Activated CD4-positive, CD25-positive, alpha-beta regulatory T cell treated with anti-CD3 and anti-CD28 coated beads, Interleukin-2, amount 50 U/mL, for 24 hours (primary cell): Measurements from ENCODE around the gene VTCN1.
"Not testable (repeated sequence)": the region's sequence is repeated elsewhere in the genome, so short reads cannot be mapped to it uniquely, and the experiment has no call there.

Experiments used
- ATAC-seq, 2 donors: fragments of 150-1000 bp; cut with Tn5 transposase; one replicate each; pipeline ENCODE4 v1.10.0; 2021; ENCODE audit warnings: mild to moderate bottlenecking in 1 of 2, moderate library complexity in 1 of 2

The VTCN1 gene

DNA sequence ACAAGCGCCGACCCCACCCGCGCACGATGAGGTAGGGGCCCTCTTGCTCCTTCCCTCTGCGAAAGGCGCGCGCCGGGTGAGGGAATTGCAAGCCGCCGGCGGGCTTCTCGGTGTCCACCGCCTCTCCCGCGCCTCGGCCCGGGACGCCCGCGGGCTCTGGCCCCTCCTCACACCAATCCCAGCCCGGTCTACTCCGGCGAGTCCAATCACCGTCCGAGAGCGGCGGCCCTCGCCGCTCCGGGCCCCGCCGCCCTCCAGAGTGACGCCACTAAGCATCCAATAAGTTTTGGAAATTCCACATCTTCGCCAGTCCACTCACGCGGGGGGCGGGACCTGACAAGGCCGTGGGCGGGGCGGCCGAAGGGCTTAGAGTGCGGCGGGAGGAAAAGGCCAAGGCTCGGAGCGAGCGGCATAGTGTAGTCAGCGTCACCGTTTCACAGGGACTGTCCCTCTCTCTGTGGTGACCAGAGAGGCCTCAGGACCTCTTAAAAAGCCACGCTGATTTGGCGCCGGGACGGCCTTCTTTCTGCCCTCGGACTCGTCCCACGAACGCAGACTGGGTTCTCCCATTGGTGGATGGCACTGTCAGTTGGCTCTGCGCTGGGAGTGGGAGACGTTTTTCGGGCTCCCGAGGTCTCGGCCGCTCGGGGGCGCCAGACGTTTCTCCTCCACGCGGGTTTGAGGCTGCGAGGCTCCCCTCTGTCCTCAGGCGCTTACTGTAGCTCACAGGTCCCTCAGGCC, 89.0 kb downstream of the VTCN1 start, which contains the start of gene TRIM45:
TRIM45 (minus strand) TSS at position 161 of the 741 bp plus-strand sequence. CDS start 548 bp downstream, outside the sequence.
- peak; percentile 83 to 86 for ATAC-seq

GRCh38 chr1:117120774-117121588, 89.7 kb downstream of the VTCN1 start:
- no peak for ATAC-seq

- not testable (repeated sequence) for ATAC-seq
These were observed 91.6 kb downstream of the VTCN1 start for GRCh38 chr1:117119144-117119543.

DNA sequence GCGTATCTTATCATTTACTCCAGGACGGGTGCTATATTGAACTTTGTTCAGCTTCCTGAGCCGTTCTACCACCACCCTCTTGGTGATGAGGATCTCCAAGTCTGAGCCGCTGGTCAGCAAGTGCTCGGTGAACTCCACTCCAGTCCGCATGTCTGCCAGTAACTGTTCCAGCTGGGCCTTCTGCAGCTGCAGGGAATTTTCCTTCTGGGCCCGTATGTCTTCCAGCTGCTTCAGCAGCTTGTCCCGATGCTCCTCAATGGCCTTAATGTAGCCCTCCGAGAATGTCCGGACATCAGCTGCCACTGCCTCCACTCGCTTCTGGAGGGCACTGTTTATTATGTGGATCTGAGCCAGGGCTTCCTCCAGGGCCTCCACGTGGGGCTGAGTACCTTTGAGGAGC, 92.6 kb downstream of the VTCN1 start:
- no peak for ATAC-seq

DNA sequence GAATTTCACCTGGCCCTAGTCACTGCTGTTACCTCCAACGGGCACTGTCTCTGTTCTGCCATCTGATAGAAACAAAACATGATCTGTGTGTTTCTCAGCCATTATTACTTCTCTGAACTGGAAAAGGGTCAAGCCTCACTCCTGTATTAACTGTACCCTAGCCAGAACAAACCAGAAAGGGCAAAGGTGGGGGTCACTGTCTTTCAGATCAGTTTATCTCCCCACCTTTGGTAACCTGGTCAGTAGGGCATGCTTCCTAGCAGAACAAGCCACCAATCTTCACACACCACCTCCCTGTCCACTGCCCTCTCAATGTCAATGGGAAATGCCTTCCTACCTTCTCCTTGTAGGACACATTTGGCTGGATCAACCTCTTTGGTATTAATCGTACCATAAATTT, 93.0 kb downstream of the VTCN1 start:
- no peak for ATAC-seq

DNA sequence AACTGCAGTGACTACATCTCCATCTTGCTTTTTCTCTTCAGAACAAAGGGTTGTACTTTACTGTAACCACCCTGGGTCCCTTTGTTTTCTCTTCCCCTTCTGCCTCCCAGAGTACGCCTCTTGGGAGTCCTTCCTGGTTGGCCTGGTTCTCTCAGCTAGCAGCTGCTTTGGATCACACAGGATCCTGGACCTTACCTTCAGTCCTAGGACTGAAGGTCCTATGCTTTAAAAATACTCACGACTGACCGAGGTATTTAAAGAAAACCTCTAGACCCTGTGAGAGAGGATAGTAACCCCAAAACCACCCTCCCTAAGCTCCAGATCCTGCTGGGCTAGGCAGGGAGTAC, 94.0 kb downstream of the VTCN1 start:
- ATAC-seq = no peak

DNA sequence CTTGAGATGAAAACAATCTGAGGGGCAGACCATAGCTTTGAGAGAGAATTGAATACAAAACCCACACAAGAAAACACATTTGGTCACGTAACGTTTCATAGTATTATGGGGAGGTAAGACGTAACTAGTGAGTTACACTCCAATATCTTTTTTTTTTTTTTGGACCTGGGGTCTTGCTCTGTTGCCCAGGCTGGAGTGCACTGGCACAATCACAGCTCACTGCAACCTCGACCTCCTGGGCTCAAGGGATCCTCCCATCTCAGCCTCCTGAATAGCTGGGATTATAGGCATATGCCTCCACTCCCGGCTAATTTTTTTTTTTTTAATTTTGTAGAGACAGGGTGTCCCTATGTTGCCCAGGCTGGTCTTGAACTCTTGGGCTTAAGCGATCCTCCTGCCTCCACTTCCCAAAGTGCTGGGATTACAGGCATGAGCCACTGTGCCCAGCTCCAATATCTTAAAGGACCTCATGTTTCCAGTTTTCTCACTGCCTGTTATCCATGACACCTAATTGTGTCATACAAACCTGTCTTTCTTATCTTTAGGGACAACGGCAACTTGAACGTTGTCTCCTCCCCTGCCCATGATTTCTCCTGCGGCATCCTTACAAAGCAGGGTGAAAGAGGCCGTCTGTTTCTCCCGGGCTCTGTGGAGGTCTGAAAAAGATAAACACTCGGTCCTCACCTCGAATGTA, 94.5 kb downstream of the VTCN1 start:
- ATAC-seq = no peak

- peak in 1 of 2 donors; percentile 33 for ATAC-seq
These were observed 95.8 kb downstream of the VTCN1 start for GRCh38 chr1:117114877-117115276.

- ATAC-seq = no peak
These were observed 97.5 kb downstream of the VTCN1 start for GRCh38 chr1:117113199-117113598.

GRCh38 chr1:117112047-117112717, 98.5 kb downstream of the VTCN1 start:
- no peak for ATAC-seq

GRCh38 chr1:117110774-117111173, 100.0 kb downstream of the VTCN1 start:
- peak; percentile 66 to 68 for ATAC-seq

GRCh38 chr1:117107364-117107763, 103.4 kb downstream of the VTCN1 start:
- ATAC-seq = no peak

- ATAC-seq = peak in 1 of 2 donors; percentile 40
These were observed 104.2 kb downstream of the VTCN1 start for GRCh38 chr1:117106478-117106877.

DNA sequence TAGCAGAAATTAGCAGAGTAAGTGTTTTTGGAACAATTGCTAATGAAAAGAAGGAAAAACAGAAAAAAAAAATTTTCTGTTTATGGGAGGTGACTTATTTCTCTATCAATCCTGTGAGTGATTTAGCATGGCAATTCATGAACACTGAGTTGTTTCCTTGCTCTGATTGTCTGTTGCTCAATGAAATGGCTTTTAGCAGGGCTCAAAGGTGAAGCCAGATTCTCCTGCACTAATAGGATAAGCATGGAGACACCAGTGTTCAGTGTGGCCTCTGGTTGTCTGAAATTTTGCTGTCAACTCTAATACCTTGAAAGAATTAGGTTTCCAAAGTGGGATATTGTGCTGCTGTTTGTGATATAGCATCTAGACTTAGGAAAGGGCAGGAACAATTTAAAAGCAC, 105.0 kb downstream of the VTCN1 start:
- ATAC-seq = no peak

DNA sequence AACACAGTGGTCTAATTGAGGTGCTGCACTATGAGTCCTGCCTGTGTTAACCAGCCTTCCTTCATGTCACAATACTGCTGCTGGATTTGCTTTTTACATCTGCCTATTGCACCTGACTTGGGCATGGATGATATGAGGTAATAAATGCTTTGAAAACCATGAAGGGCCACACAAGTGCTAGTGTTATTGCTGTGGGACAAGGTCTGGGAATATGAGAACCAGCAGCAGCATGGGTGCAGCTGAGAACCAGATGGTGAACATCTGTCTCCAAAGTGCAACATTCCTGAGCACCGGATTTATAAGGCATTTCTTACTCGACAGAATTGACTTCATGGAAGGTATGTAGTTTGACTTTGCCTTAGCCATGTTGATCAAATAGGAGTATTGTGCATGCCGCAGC, 105.7 kb downstream of the VTCN1 start:
- ATAC-seq = no peak

- not testable (repeated sequence) for ATAC-seq
These were observed 108.9 kb downstream of the VTCN1 start for GRCh38 chr1:117101858-117102257.

GRCh38 chr1:117101334-117101733, 109.4 kb downstream of the VTCN1 start:
- ATAC-seq = no peak

GRCh38 chr1:117098287-117098890, 112.3 kb downstream of the VTCN1 start:
- ATAC-seq = no peak

DNA sequence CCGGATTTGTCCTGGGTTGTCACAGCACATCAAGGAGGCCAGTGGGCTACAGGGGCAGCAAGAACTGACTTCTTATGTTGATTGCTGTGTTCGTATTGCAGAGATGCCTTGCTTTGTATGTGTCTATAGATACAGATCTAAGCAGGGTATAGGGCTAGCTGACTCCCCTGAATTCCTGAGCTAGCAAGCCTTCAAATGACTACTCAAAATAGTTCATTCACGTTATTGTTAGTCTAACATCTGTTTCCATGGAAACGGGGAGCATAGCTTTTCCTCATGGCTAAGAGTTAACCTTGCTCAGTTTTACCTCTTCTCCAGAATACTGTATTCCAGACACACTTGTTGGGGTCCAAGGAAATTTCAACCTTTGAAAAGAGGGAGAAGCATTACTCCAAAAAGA, 113.3 kb downstream of the VTCN1 start:
- no peak for ATAC-seq

DNA sequence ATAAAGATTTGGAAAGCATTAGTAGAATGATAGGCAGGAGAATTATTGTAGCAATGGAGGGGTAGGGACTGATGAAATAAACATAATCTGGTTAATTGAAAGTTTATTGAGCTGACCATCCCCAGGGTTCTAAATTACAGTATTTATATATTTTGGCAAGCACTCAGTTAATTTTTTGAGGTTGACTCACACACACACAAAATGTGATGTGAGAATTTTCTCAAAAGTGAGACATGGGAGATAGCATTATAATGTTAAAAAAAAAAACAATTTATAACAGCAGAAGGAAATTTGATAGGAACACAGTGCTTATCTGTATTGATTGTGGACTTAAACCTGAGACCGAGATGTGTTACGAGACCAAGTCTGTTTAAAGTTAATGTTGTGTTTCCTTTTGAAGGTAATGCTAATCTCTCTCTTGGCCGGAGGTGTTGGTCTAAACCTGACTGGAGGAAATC, 113.7 kb downstream of the VTCN1 start:
- ATAC-seq = no peak

GRCh38 chr1:117094841-117095604, 115.7 kb downstream of the VTCN1 start:
- ATAC-seq = no peak
